ENCODE results near the gene ACR. TPM values are rescaled to one million over a fixed set of nuclear protein-coding genes. Genes with fewer than 3 reads are reported as not detected.
"Not testable (repeated sequence)": the region's sequence is repeated elsewhere in the genome, so short reads cannot be mapped to it uniquely, and the experiment has no call there.

Gene ACR
- total and polyA plus RNA-seq, 10 of the 15 experiments (the other 5 are each of a cell fraction or from before 2014, with no cell fraction given) = not detected

DNA sequence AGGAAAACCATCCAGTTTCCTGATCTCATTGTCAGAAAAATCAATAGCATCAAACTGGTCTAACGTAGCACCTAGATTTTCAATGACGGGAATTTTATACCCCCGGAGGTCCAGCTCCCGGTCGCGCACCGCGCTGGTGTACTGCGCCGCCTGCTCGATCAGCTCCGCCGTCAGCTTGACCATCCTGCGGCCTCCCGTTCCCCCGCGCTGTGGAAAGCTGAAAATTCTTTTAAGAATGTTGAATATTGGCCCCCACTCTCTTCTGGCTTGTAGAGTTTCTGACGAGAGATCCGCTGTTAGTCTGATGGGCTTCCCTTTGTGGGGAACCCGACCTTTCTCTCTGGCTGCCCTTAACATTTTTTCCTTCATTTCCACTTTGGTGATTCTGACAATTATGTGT is 17.2 kb downstream of the ACR start:
- H2AFZ ChIP-seq (ENCODE audit: control insufficient read depth, low read depth, low read length); H3K4me1 ChIP-seq (ENCODE audit: control insufficient read depth, insufficient read depth, low read length); H4K20me1 ChIP-seq (ENCODE audit: control insufficient read depth, insufficient read depth); H3K4me2 ChIP-seq (ENCODE audit: control insufficient read depth, insufficient read depth); CTCF ChIA-PET; H3K27me3 ChIP-seq (replicated peaks in 1 of 2; ENCODE audit: control insufficient read depth in 2 of 2, insufficient read depth in 2 of 2, low read length in 1 of 2); in situ Hi-C loops (cut with MboI); FAIRE-seq; intact Hi-C loops (cut with micrococcal nuclease; ENCODE audit: unreplicated experiment); POLR2A ChIA-PET; RAD21 ChIA-PET (ENCODE audit: unreplicated experiment); H3K9ac ChIP-seq (ENCODE audit: control insufficient read depth, insufficient read depth, low read length); H3K9me3 ChIP-seq (replicated peaks; ENCODE audit: control insufficient read depth, insufficient read depth, low read length); H3K27ac ChIP-seq (ENCODE audit: control insufficient read depth, insufficient read depth); SMC1A ChIA-PET (ENCODE audit: uncharacterized antibody, unreplicated experiment); DNase-seq (ENCODE audit: low read depth, low spot score); H3K79me2 ChIP-seq (ENCODE audit: control insufficient read depth, insufficient read depth, low read length); BruUV-seq (replicated peaks); H3K4me3 ChIP-seq; ATAC-seq; H3K36me3 ChIP-seq (ENCODE audit: control insufficient read depth in 2 of 2, insufficient read depth in 2 of 2, low read length in 1 of 2): not testable (repeated sequence)
- 84% methylated on average over 18 of the region's 20 CpGs for WGBS (ENCODE audit: insufficient coverage, insufficient replicate concordance, low lambda C conversion rate, missing lambda C conversion rate)

DNA sequence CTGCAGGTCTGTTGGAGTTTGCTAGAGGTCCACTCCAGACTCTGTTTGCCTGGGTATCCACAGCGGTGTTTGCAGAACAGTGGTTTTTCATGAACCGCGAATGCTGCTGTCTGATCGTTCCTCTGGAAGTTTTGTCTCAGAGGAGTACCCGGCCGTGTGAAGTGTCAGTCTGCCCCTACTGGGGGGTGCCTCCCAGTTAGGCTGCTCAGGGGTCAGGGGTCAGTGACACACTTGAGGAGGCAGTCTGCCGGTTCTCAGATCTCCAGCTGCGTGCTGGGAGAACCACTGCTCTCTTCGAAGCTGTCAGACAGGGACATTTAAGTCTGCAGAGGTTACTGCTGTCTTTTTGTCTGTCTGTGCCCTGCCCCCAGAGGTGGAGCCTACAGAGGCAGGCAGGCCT is 18.4 kb downstream of the ACR start:
- ATAC-seq; RAD21 ChIA-PET (ENCODE audit: unreplicated experiment); H3K4me1 ChIP-seq (ENCODE audit: control insufficient read depth, insufficient read depth, low read length); H3K79me2 ChIP-seq (ENCODE audit: control insufficient read depth, insufficient read depth, low read length); FAIRE-seq; in situ Hi-C loops (cut with MboI); H3K27ac ChIP-seq (ENCODE audit: control insufficient read depth, insufficient read depth); H3K36me3 ChIP-seq (ENCODE audit: control insufficient read depth in 2 of 2, insufficient read depth in 2 of 2, low read length in 1 of 2); H3K4me2 ChIP-seq (ENCODE audit: control insufficient read depth, insufficient read depth); H3K27me3 ChIP-seq (replicated peaks in 1 of 2; ENCODE audit: control insufficient read depth in 2 of 2, insufficient read depth in 2 of 2, low read length in 1 of 2); H3K4me3 ChIP-seq; H3K9me3 ChIP-seq (replicated peaks; ENCODE audit: control insufficient read depth, insufficient read depth, low read length); H3K9ac ChIP-seq (ENCODE audit: control insufficient read depth, insufficient read depth, low read length); H4K20me1 ChIP-seq (ENCODE audit: control insufficient read depth, insufficient read depth); SMC1A ChIA-PET (ENCODE audit: uncharacterized antibody, unreplicated experiment); intact Hi-C loops (cut with micrococcal nuclease; ENCODE audit: unreplicated experiment); POLR2A ChIA-PET; DNase-seq (ENCODE audit: low read depth, low spot score); CTCF ChIA-PET; H2AFZ ChIP-seq (ENCODE audit: control insufficient read depth, low read depth, low read length); BruUV-seq (replicated peaks): not testable (repeated sequence)
- 16% methylated on average over 7 of the region's 9 CpGs for WGBS (ENCODE audit: insufficient coverage, insufficient replicate concordance, low lambda C conversion rate, missing lambda C conversion rate)
